Measurements from ENCODE around the gene RBM3.

- TF ChIP-seq CTCF (conservative IDR thresholded peaks at IDR 0.05; ENCODE audit: low read depth, low read length) (no peak), EZH2 (IDR thresholded peaks at IDR 0.05; ENCODE audit: low read length, unreplicated experiment) (no peak)
Measured at GRCh38 chrX:48595929-48596328, 21.6 kb downstream of the RBM3 start.
